Stromal cell of bone marrow (primary cell): ENCODE data around the gene CTPS2.
"Not testable (repeated sequence)": the region's sequence is repeated elsewhere in the genome, so short reads cannot be mapped to it uniquely, and the experiment has no call there.

Experiments used
- DNase-seq: peaks from one replicate; pipeline ENCODE4 v3.0.0-alpha.2; 2012; ENCODE audit warnings: low read depth

The CTPS2 gene

GRCh38 chrX:16604337-16604736 is 108.1 kb downstream of the CTPS2 start:
- no peak for DNase-seq

- DNase-seq: no peak
These were observed 108.6 kb downstream of the CTPS2 start for GRCh38 chrX:16603822-16604221.

- DNase-seq: not testable (repeated sequence)
These were observed 109.2 kb downstream of the CTPS2 start for GRCh38 chrX:16603235-16603634.

- no peak for DNase-seq
These were observed 110.6 kb downstream of the CTPS2 start for GRCh38 chrX:16601885-16602284.

GRCh38 chrX:16594490-16594889 is 118.0 kb downstream of the CTPS2 start:
- no peak for DNase-seq

- no peak for DNase-seq
These were observed 118.7 kb downstream of the CTPS2 start for GRCh38 chrX:16593801-16594200.

- DNase-seq: no peak
These were observed 120.2 kb downstream of the CTPS2 start for GRCh38 chrX:16592194-16592770.

- no peak for DNase-seq
These were observed 122.6 kb downstream of the CTPS2 start for GRCh38 chrX:16589826-16590225.

- DNase-seq: peak; percentile 20
These were observed 123.3 kb downstream of the CTPS2 start for GRCh38 chrX:16589211-16589610.

GRCh38 chrX:16588266-16588665 is 124.2 kb downstream of the CTPS2 start:
- DNase-seq: no peak

- no peak for DNase-seq
These were observed 124.6 kb downstream of the CTPS2 start for GRCh38 chrX:16587836-16588235.

GRCh38 chrX:16586377-16587112 is 125.9 kb downstream of the CTPS2 start:
- no peak for DNase-seq

- no peak for DNase-seq
These were observed 126.7 kb downstream of the CTPS2 start for GRCh38 chrX:16585486-16586376.

GRCh38 chrX:16580004-16580797 is 132.3 kb downstream of the CTPS2 start:
- DNase-seq: not testable (repeated sequence)

- no peak for DNase-seq
These were observed 133.0 kb downstream of the CTPS2 start for GRCh38 chrX:16579517-16579916.

GRCh38 chrX:16578218-16578617 is 134.3 kb downstream of the CTPS2 start:
- peak; percentile 36 for DNase-seq

- DNase-seq: no peak
These were observed 134.9 kb downstream of the CTPS2 start for GRCh38 chrX:16577483-16578029.

- DNase-seq: not testable (repeated sequence)
These were observed 137.1 kb downstream of the CTPS2 start for GRCh38 chrX:16575388-16575787.

GRCh38 chrX:16573781-16574180 is 138.7 kb downstream of the CTPS2 start:
- peak; percentile 55 for DNase-seq

GRCh38 chrX:16567681-16568080 is 144.8 kb downstream of the CTPS2 start:
- no peak for DNase-seq

GRCh38 chrX:16566571-16566970 is 145.9 kb downstream of the CTPS2 start:
- no peak for DNase-seq

- DNase-seq: no peak
These were observed 152.3 kb downstream of the CTPS2 start for GRCh38 chrX:16560173-16560572.
